Measurements from ENCODE around the gene WDR91.

Gene WDR91

GRCh38 chr7:135207406-135208101 is 3.8 kb downstream of the WDR91 start:
- peaks cover 35% of the 10 kb centered on the region for H3K36me3 ChIP-seq
- no peaks in the 10 kb centered on the region for H3K9me3 ChIP-seq
- peaks cover 28 to 36% of the 10 kb centered on the region in 2 experiments for H3K4me1 ChIP-seq (ENCODE audit: control insufficient read depth in 1 of 2, insufficient read depth in 1 of 2, low read depth in 1 of 2, low read length in 1 of 2)
- TF ChIP-seq, protein P1, sequence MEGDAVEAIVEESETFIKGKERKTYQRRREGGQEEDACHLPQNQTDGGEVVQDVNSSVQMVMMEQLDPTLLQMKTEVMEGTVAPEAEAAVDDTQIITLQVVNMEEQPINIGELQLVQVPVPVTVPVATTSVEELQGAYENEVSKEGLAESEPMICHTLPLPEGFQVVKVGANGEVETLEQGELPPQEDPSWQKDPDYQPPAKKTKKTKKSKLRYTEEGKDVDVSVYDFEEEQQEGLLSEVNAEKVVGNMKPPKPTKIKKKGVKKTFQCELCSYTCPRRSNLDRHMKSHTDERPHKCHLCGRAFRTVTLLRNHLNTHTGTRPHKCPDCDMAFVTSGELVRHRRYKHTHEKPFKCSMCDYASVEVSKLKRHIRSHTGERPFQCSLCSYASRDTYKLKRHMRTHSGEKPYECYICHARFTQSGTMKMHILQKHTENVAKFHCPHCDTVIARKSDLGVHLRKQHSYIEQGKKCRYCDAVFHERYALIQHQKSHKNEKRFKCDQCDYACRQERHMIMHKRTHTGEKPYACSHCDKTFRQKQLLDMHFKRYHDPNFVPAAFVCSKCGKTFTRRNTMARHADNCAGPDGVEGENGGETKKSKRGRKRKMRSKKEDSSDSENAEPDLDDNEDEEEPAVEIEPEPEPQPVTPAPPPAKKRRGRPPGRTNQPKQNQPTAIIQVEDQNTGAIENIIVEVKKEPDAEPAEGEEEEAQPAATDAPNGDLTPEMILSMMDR (IDR thresholded peaks at IDR 0.05) = no peak
- H3K4me3 ChIP-seq (ENCODE audit: low read depth in 1 of 2, low read length in 1 of 2) = no peak overlapping the region
- no peaks in the 10 kb centered on the region for H3K27me3 ChIP-seq
- peak overlapping the region; percentile 69 for H3K27ac ChIP-seq

DNA sequence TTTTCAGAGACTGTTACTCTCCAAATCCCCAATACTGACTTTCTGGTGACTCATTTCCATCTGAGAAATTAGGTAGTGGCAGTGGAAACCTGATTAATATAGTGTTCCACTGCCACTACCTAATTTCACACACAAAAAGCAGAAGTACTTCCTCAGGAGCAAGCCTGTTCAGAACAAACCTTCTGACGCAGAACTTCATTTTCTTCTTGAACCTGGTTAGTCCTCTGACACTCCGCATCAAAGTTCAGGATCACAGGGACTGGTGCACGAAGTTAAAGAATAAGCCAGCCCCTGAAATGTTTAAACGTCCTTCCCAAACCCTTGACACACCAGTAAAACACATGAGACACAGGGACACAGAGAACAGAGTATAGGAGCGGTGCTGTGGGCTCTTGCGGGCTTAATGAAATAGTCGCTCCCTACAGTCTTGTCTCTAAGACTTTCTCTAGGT is 4.4 kb downstream of the WDR91 start:
- no peak overlapping the region for H3K4me3 ChIP-seq (ENCODE audit: low read depth in 1 of 2, low read length in 1 of 2)

GRCh38 chr7:135205850-135206249 is 5.5 kb downstream of the WDR91 start:
- Histone ChIP-seq H3K27me3 (no peaks in the 10 kb centered on the region), H3K9me3 (no peaks in the 10 kb centered on the region), H3K4me1 (ENCODE audit: control insufficient read depth in 1 of 2, insufficient read depth in 1 of 2, low read depth in 1 of 2, low read length in 1 of 2) (peaks cover 21 to 31% of the 10 kb centered on the region in 2 experiments), H3K27ac (no peak overlapping the region), H3K4me3 (ENCODE audit: low read depth in 1 of 2, low read length in 1 of 2) (no peak overlapping the region), H3K36me3 (peaks cover 51% of the 10 kb centered on the region)
- TF ChIP-seq, protein P1 (IDR thresholded peaks at IDR 0.05) = no peak

More for the DNA sequence above, 4.4 kb downstream of the WDR91 start:
- TF ChIP-seq, protein P1 (IDR thresholded peaks at IDR 0.05) = no peak
- H3K36me3 ChIP-seq = peaks cover 41% of the 10 kb centered on the region
- peak overlapping the region; percentile 69 for H3K27ac ChIP-seq
- H3K27me3 ChIP-seq = no peaks in the 10 kb centered on the region
- H3K9me3 ChIP-seq = no peaks in the 10 kb centered on the region
- peaks cover 27 to 35% of the 10 kb centered on the region in 2 experiments for H3K4me1 ChIP-seq (ENCODE audit: control insufficient read depth in 1 of 2, insufficient read depth in 1 of 2, low read depth in 1 of 2, low read length in 1 of 2)

GRCh38 chr7:135204876-135205275 is 6.5 kb downstream of the WDR91 start:
- peaks cover 13 to 21% of the 10 kb centered on the region in 2 experiments for H3K4me1 ChIP-seq (ENCODE audit: control insufficient read depth in 1 of 2, insufficient read depth in 1 of 2, low read depth in 1 of 2, low read length in 1 of 2)
- H3K9me3 ChIP-seq = no peaks in the 10 kb centered on the region
- TF ChIP-seq, protein P1 (IDR thresholded peaks at IDR 0.05) = no peak
- H3K36me3 ChIP-seq = peaks cover 59% of the 10 kb centered on the region
- no peaks in the 10 kb centered on the region for H3K27me3 ChIP-seq
- no peak overlapping the region for H3K4me3 ChIP-seq (ENCODE audit: low read depth in 1 of 2, low read length in 1 of 2)
- H3K27ac ChIP-seq = no peak overlapping the region

DNA sequence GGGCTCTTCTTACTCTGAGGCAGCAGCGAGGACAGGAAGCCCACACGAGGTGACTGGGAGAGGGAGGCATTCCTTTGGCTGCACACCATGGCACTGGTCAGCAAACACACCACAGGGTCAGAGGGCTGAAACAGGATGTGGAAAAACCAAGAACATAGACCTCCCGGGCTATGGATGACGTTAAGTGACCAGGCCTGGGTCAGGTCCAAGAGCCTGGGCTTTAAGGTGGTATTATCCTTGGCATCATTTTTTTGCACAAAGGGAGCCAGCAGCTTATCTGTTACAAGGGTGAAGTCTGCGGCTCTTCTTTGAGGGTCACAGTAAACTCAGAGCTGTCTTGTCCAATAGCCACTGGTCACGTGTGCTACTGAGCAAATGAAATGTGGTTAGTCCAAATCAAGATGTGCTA is 7.0 kb downstream of the WDR91 start:
- Histone ChIP-seq H3K4me1 (ENCODE audit: control insufficient read depth in 1 of 2, insufficient read depth in 1 of 2, low read depth in 1 of 2, low read length in 1 of 2) (peaks cover 7 to 16% of the 10 kb centered on the region in 2 experiments), H3K27me3 (no peaks in the 10 kb centered on the region), H3K27ac (no peak overlapping the region), H3K36me3 (peaks cover 64% of the 10 kb centered on the region), H3K9me3 (no peaks in the 10 kb centered on the region), H3K4me3 (ENCODE audit: low read depth in 1 of 2, low read length in 1 of 2) (no peak overlapping the region)
- TF ChIP-seq, protein P1 (IDR thresholded peaks at IDR 0.05) = no peak

All from neutrophil (primary cell).